Myocyte (in vitro differentiated cells): ENCODE results near the gene PAK5. TPM values are rescaled to one million over a fixed set of nuclear protein-coding genes. Genes with fewer than 3 reads are reported as not detected.

ENCODE experiments used
- DNase-seq: peaks from one replicate; pipeline ENCODE4 v3.0.0-alpha.2; 2012; ENCODE audit warnings: low read depth
- total RNA-seq: library from RNA; depleted of rRNA; stranded (reverse); fragments of >200 nt; gene quantifications from 2 replicates; pipeline ENCODE4 v1.2.3, GENCODE V29; 2014

PAK5 gene
- total RNA-seq, 1 donor from 2014 or later, result not detected

DNA sequence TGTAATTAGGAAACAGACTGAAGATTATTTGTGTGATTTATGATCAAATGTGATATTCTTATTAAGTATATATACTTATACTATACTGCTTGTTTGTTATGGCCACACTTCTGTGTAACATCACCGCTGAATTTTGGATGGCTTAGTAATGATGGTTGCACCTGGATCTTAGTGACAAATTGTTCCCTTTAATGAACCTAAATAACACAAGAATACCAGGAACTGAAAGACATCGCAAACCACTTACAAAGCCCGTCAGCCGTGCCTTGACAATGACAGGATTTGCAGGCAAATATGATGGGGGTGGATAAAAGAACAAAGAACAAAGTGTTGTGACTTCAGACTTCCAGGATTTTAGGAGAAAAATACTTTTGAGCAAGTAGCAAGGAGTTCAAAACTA is 257.4 kb downstream of the PAK5 start:
- no peak for DNase-seq

DNA sequence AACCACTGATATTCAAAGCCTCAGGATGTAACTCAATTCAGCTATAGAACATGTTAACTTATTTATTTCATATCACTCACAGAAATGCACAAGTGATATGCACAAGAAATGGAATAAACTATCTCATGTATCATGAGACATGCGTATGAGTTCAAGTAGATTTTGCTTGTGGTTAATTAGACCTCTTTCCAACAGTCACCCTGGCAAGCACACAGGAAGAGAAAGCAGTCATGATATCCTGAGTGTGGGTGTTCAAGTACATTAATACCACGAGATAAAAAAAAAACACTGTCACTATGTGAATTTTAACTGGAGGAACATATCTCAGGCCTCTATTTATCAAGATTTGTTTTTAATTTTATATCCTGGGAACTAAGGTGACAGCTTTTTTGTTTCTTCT is 260.3 kb downstream of the PAK5 start:
- DNase-seq, result no peak

- DNase-seq, result no peak
Observed at GRCh38 chr20:9577397-9577796, 261.5 kb downstream of the PAK5 start.

GRCh38 chr20:9576695-9577094 is 262.2 kb downstream of the PAK5 start:
- no peak for DNase-seq

GRCh38 chr20:9575836-9576235 is 263.0 kb downstream of the PAK5 start:
- DNase-seq, result no peak

GRCh38 chr20:9574776-9575175 is 264.1 kb downstream of the PAK5 start:
- DNase-seq, result no peak

GRCh38 chr20:9574181-9574580 is 264.7 kb downstream of the PAK5 start:
- DNase-seq, result no peak

- no peak for DNase-seq
Observed at GRCh38 chr20:9573335-9574151, 265.3 kb downstream of the PAK5 start.

DNA sequence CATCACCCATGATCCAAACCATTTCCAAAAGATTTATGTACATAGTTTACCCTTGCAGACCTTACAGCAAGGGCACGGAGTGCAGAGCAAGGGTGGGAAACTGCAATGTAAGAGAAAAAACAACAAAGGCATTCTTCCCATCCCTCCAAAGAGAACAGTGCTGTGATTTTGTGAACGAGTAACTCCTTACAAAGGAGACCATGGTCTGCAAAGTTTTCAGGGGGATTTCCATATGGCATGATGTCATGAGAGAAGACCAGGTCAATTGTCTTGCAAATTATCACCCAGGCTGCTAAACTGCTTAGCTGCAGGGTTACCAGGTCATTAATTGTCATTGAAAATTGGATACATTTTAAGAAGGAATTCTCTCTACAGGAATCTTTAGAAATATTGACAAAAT is 266.2 kb downstream of the PAK5 start:
- no peak for DNase-seq

DNA sequence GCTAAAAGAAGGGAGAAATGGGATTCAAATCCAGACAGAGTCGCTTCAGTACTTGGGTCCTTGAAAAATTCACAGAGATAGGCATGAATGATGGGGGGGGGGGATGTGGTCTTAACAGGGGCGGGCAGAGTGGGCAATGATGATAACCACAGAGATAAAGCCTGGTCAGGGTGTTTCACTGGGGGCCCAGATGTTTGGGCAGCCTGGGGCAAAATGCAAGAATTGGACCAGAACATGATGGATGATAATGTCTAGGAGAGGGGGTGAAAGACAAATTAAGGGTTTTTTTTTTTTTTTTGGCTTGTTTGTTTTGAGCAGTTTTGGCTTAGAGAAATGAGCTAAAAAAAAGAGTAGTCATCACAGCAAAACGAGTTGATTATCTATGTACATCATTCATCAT is 267.1 kb downstream of the PAK5 start:
- no peak for DNase-seq

DNA sequence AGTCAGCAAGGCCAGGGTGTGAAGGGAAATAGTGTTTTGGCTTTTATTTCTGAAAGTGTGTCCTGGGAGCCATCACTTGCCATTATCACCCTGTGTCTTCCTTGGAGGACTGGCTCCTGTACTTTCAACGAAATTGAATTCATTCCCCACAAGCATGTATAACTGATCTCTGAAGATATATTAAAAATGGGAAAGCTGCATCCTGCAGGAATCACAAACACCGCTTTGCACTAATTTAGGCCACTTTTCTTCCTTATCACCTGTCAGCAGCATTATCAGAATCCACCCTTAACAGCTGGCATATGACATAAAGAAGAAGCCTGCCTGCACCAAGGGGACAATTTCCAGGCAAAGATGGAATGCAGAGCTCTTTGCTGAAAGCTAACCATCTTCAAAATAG is 268.3 kb downstream of the PAK5 start:
- no peak for DNase-seq

DNA sequence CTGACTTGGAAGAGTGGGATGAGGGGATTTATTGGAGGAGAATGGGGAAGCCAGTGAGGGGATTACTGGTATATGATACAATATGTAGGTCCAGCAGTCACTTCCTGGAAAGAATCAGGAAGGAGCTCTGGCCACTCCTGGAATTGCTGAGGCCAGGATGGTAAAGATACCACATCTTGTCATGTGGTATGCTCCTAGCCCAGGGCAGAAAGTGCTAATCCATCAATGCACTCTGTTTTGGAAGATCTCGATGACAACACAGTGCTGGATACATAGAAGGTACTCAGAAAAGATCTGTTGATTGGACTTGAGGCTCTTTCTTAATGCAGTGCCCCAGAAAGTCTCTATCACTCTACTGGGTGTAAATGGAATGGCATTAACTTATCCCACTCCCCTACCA is 271.9 kb downstream of the PAK5 start:
- no peak for DNase-seq

- no peak for DNase-seq
Observed at GRCh38 chr20:9565910-9566550, 272.8 kb downstream of the PAK5 start.

GRCh38 chr20:9557411-9557810 is 281.5 kb downstream of the PAK5 start:
- no peak for DNase-seq

- no peak for DNase-seq
Observed at GRCh38 chr20:9555781-9556180, 283.1 kb downstream of the PAK5 start.

DNA sequence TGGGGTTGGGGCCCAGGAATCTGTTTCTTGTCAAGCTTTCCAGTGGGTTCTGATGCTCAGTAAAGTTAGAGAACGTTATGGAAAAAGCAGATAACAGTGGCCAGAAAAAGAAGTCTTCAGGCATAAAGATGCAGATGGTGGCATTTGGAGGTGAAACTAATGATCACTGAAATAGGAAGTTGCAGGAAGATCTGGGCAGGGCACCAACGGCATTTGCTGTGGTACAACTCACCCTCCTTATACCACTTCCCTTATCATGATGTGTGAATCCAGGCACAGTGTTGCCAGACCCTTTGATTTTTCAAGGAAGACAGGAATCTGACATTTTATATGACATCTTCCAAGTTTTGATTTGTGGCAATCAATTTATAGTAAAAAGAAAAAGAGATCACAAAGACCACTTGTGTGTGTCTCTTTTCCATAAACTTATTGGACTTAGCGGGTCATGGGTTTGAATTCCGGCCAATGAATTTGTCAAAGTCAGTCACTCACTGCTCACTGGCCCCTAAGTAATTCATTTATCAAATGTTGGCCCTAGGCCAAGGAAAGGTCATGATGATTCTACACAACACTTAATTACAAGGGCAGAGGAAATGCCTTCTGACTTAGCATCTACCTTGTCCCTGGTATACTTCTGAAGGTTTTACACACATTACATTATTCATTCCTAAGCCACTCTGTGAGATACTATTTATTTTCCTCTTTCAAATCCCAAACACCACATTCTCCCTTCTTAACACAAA is 286.9 kb downstream of the PAK5 start:
- DNase-seq, result no peak

DNA sequence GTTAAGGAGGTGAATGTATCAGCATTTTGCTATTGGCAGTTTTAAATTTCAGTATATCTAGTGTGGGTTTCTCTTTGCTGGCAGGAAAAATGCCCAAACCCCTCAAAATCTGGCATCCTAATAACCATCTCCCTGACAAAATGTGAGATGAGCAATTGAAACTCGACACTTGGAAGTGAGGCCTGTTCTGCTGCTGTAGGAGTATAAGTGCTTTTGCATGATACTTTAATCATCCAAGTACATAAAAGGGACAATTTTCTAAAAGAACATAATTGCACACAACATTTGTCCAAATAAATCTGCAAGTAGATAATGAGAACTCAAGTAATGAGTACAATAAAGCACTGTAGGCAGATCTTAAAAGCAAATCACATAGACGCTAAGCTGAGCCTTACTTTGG is 288.0 kb downstream of the PAK5 start:
- no peak for DNase-seq

GRCh38 chr20:9550283-9550682 is 288.6 kb downstream of the PAK5 start:
- no peak for DNase-seq

- no peak for DNase-seq
Observed at GRCh38 chr20:9543214-9543613, 295.7 kb downstream of the PAK5 start.

- DNase-seq, result no peak
Observed at GRCh38 chr20:9535449-9535848, 303.4 kb downstream of the PAK5 start.

- no peak for DNase-seq
Observed at GRCh38 chr20:9534025-9534424, 304.9 kb downstream of the PAK5 start.
